Endothelial cell of umbilical vein (primary cell): ENCODE measurements around the gene ASIP.

ENCODE experiments used
- EZH2 ChIP-seq: IDR thresholded peaks from 2 replicates; pipeline ENCODE4 v1.6.1; 2012; ENCODE audit warnings: borderline replicate concordance, low read depth, mild to moderate bottlenecking, moderate library complexity, low read length, inconsistent platforms; ENCODE audit not compliant: severe bottlenecking
- POLR2A ChIP-seq: IDR thresholded peaks from 2 replicates; pipeline ENCODE4 v1.6.1; 2012; ENCODE audit warnings: low read depth, mild to moderate bottlenecking, control low read depth, low read length
- POLR2AphosphoS5 ChIP-seq: IDR thresholded peaks from 2 replicates; pipeline ENCODE4 v1.6.1; 2012; ENCODE audit warnings: low read depth, mild to moderate bottlenecking, control low read depth, low read length, moderate library complexity; ENCODE audit not compliant: insufficient read depth
- TF ChIP-seq, protein P1 (sequence below), 2 donors: IDR thresholded peaks; 1 replicate in 1 of 2; 2 replicates in 1 of 2; pipeline ENCODE4 v1.5.1; 2011; ENCODE audit warnings: low read length in 2 of 2, mild to moderate bottlenecking in 2 of 2, moderate library complexity in 2 of 2, control low read depth in 1 of 2, inconsistent platforms in 1 of 2, low read depth in 1 of 2; ENCODE audit not compliant: insufficient read depth in 1 of 2; ENCODE audit errors: extremely low read depth in 1 of 2

- TF ChIP-seq POLR2AphosphoS5 (no peak), POLR2A (no peak), EZH2 (no peak)
- TF ChIP-seq, protein P1, sequence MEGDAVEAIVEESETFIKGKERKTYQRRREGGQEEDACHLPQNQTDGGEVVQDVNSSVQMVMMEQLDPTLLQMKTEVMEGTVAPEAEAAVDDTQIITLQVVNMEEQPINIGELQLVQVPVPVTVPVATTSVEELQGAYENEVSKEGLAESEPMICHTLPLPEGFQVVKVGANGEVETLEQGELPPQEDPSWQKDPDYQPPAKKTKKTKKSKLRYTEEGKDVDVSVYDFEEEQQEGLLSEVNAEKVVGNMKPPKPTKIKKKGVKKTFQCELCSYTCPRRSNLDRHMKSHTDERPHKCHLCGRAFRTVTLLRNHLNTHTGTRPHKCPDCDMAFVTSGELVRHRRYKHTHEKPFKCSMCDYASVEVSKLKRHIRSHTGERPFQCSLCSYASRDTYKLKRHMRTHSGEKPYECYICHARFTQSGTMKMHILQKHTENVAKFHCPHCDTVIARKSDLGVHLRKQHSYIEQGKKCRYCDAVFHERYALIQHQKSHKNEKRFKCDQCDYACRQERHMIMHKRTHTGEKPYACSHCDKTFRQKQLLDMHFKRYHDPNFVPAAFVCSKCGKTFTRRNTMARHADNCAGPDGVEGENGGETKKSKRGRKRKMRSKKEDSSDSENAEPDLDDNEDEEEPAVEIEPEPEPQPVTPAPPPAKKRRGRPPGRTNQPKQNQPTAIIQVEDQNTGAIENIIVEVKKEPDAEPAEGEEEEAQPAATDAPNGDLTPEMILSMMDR (IDR thresholded peaks at IDR 0.05; ENCODE audit: extremely low read depth in 1 of 2, insufficient read depth in 1 of 2, low read depth in 1 of 2, low read length in 2 of 2): no peak
Observed at GRCh38 chr20:34237942-34238341, 3.3 kb upstream of the ASIP start.
